IMR-90 (cell line): Measurements from ENCODE around the gene CFD. TPM values are rescaled to one million over a fixed set of nuclear protein-coding genes. Genes with fewer than 3 reads are reported as not detected.

Source experiments
- ATAC-seq: fragments of 200-7000 bp; cut with Tn5 transposase; 2 replicates; pipeline ENCODE4 v1.9.1; 2020; ENCODE audit warnings: low read depth, mild to moderate bottlenecking, moderate library complexity
- BruUV-seq: library from RNA; stranded (reverse); fragments of 400-500 nt; replicated peaks from 2 replicates; lab custom pipeline; 2021; lab: Mats Ljungman, UMichigan
- CTCF ChIA-PET: fragments of 300-600 bp; formaldehyde crosslinking; extraction: SDS; loops from one replicate; lab custom pipeline; 2021; ENCODE audit warnings: antibody characterized with exemption; lab: Yijun Ruan, JAX
- POLR2A ChIA-PET: fragments of 300-600 bp; sonication (Branson Sonifier 250); formaldehyde crosslinking; loops from one replicate; lab custom pipeline; 2022; ENCODE audit warnings: antibody characterized with exemption; ENCODE audit not compliant: unreplicated experiment; lab: Charles Lee
- DNase-seq: peaks from one replicate; pipeline ENCODE4 v3.0.0; 2013
- H2AFZ ChIP-seq: replicated peaks from 2 replicates; pipeline ENCODE3; 2013; ENCODE audit warnings: low read length, mild to moderate bottlenecking; ENCODE audit not compliant: poor library complexity
- H2AK5ac ChIP-seq: 2 replicates; pipeline ENCODE4 v1.6.1; 2013; ENCODE audit warnings: low read depth, low read length, inconsistent platforms
- H2AK9ac ChIP-seq: replicated peaks from 2 replicates; pipeline ENCODE3; 2013; ENCODE audit warnings: mild to moderate bottlenecking, low read depth, low read length, moderate library complexity; ENCODE audit not compliant: poor library complexity
- H2BK120ac ChIP-seq: 2 replicates; pipeline ENCODE4 v1.6.1; 2013; ENCODE audit warnings: low read depth, low read length, inconsistent platforms
- H2BK15ac ChIP-seq: 3 replicates; pipeline ENCODE4 v1.6.1; 2013; ENCODE audit warnings: low read depth, low read length, inconsistent platforms
- H2BK20ac ChIP-seq: 2 replicates; pipeline ENCODE4 v1.6.1; 2013; ENCODE audit warnings: low read depth, mild to moderate bottlenecking, inconsistent platforms, low read length, moderate library complexity
- H2BK5ac ChIP-seq: 2 replicates; pipeline ENCODE4 v1.6.1; 2013; ENCODE audit warnings: mild to moderate bottlenecking, low read depth, low read length, inconsistent platforms; ENCODE audit not compliant: poor library complexity, severe bottlenecking
- H3K14ac ChIP-seq: replicated peaks from 2 replicates; pipeline ENCODE4 v1.6.1; 2013; ENCODE audit warnings: low read depth, low read length, inconsistent platforms
- H3K18ac ChIP-seq: 2 replicates; pipeline ENCODE4 v1.6.1; 2013; ENCODE audit warnings: low read depth, low read length, control low read depth
- H3K23ac ChIP-seq: 2 replicates; pipeline ENCODE4 v1.6.1; 2013; ENCODE audit warnings: low read depth, low read length, inconsistent platforms
- H3K27ac ChIP-seq: 2 replicates; pipeline ENCODE4 v1.5.1; 2013; ENCODE audit warnings: mild to moderate bottlenecking, control low read depth, low read length; ENCODE audit not compliant: insufficient read depth
- H3K27me3 ChIP-seq: 2 replicates; pipeline ENCODE4 v1.6.1; 2013; ENCODE audit warnings: low read length; ENCODE audit not compliant: control insufficient read depth, insufficient read depth
- H3K36me3 ChIP-seq: 2 replicates; pipeline ENCODE4 v1.6.1; 2013; ENCODE audit warnings: low read length, mixed read lengths; ENCODE audit not compliant: control insufficient read depth, insufficient read depth
- H3K4ac ChIP-seq: 2 replicates; pipeline ENCODE4 v1.6.1; 2013; ENCODE audit warnings: low read depth, low read length, inconsistent platforms
- H3K4me1 ChIP-seq: 2 replicates; pipeline ENCODE4 v1.6.1; 2013; ENCODE audit warnings: low read length, mixed read lengths; ENCODE audit not compliant: control insufficient read depth, insufficient read depth
- H3K4me2 ChIP-seq: 2 replicates; pipeline ENCODE4 v1.6.1; 2013; ENCODE audit warnings: low read depth, mild to moderate bottlenecking, control low read depth, low read length, moderate library complexity
- H3K4me3 ChIP-seq: 2 replicates; pipeline ENCODE4 v1.5.1; 2013; ENCODE audit warnings: low read depth, mild to moderate bottlenecking, control low read depth, low read length, moderate library complexity; ENCODE audit not compliant: insufficient read depth
- H3K56ac ChIP-seq: 2 replicates; pipeline ENCODE4 v1.6.1; 2013; ENCODE audit warnings: low read length, inconsistent platforms; ENCODE audit not compliant: insufficient read depth; ENCODE audit errors: extremely low read depth
- H3K79me1 ChIP-seq, 2 experiments: 2 replicates each; pipeline ENCODE4 v1.6.1; 2013; ENCODE audit warnings: low read length in 2 of 2, inconsistent platforms in 1 of 2, low read depth in 1 of 2
- H3K9ac ChIP-seq: 2 replicates; pipeline ENCODE4 v1.6.1; 2013; ENCODE audit warnings: low read depth, low read length, control low read depth
- H3K9me1 ChIP-seq: 2 replicates; pipeline ENCODE4 v1.6.1; 2013; ENCODE audit warnings: low read length, inconsistent platforms; ENCODE audit not compliant: insufficient read depth
- H3K9me3 ChIP-seq: 2 replicates; pipeline ENCODE4 v1.6.1; 2013; ENCODE audit warnings: low read length; ENCODE audit not compliant: control insufficient read depth, insufficient read depth
- H4K20me1 ChIP-seq: 2 replicates; pipeline ENCODE4 v1.6.1; 2013; ENCODE audit warnings: low read length, inconsistent platforms; ENCODE audit not compliant: insufficient read depth
- H4K5ac ChIP-seq: 2 replicates; pipeline ENCODE4 v1.6.1; 2013; ENCODE audit warnings: mild to moderate bottlenecking, low read depth, low read length, control low read depth
- H4K8ac ChIP-seq, 2 experiments: 2 replicates each; pipeline ENCODE4 v1.6.1; 2013; ENCODE audit warnings: low read depth in 2 of 2, low read length in 2 of 2, control low read depth in 1 of 2, inconsistent platforms in 1 of 2
- H4K91ac ChIP-seq: 2 replicates; pipeline ENCODE4 v1.6.1; 2013; ENCODE audit warnings: low read depth, low read length, inconsistent platforms; ENCODE audit not compliant: insufficient read depth
- MAFK ChIP-seq: IDR thresholded peaks from 2 replicates; pipeline ENCODE4 v1.6.1; 2012; ENCODE audit warnings: low read depth, low read length, improper control_type of control experiment
- RFX5 ChIP-seq: IDR thresholded peaks from 2 replicates; pipeline ENCODE4 v1.8.0; 2012; ENCODE audit warnings: low read depth, mild to moderate bottlenecking, low read length, moderate library complexity
- WGBS, 2 experiments: methylation state at CpG; one replicate each; pipeline versions ENCODE4 v1.1.5 to v1.1.7; 2013; ENCODE audit warnings: missing lambda C conversion rate in 2 of 2; ENCODE audit not compliant: insufficient read length in 1 of 2; ENCODE audit errors: extremely low coverage in 2 of 2; 5-methylcytosine and 5-hydroxymethylcytosine counted together
- dilution Hi-C: fragments of 300-500 bp; cut with HindIII; formaldehyde crosslinking; loops from one replicate; pipeline ENCODE4 v1.14.3; 2018; ENCODE audit warnings: low sequenced_read_pairs; ENCODE audit not compliant: unreplicated experiment
- in situ Hi-C: fragments of 300-500 bp; cut with MboI; formaldehyde crosslinking; loops from 3 replicates; pipeline ENCODE4 v1.14.3; 2019; ENCODE audit warnings: low sequenced_read_pairs, inconsistent platforms, mixed read lengths
- intact Hi-C: fragments of 100-400 bp; cut with micrococcal nuclease; formaldehyde crosslinking; loops from 2 replicates; pipeline ENCODE4 v1.10.0; 2022
- polyA plus RNA-seq, 3 experiments: library from polyadenylated mRNA; depleted of rRNA; stranded (reverse); fragments of >200 nt; gene quantifications; 2 replicates each; pipeline ENCODE4 v1.2.3, GENCODE V29; 2012; ENCODE audit warnings: low replicate concordance in 1 of 3
- total RNA-seq: library from RNA; depleted of rRNA; stranded (reverse); fragments of >200 nt; gene quantifications from 2 replicates; pipeline ENCODE4 v1.2.3, GENCODE V29; 2012
- TF ChIP-seq, protein P1 (sequence below): fragments of 150-350 bp; IDR thresholded peaks from 2 replicates; pipeline ENCODE4 v1.6.1; 2016; ENCODE audit warnings: low read depth, mild to moderate bottlenecking, low read length, moderate library complexity, borderline replicate concordance

CFD gene
- total and polyA plus RNA-seq, 2 of the 4 experiments (the other 2 are of a cell fraction) = 1.4 to 2.8 TPM

DNA sequence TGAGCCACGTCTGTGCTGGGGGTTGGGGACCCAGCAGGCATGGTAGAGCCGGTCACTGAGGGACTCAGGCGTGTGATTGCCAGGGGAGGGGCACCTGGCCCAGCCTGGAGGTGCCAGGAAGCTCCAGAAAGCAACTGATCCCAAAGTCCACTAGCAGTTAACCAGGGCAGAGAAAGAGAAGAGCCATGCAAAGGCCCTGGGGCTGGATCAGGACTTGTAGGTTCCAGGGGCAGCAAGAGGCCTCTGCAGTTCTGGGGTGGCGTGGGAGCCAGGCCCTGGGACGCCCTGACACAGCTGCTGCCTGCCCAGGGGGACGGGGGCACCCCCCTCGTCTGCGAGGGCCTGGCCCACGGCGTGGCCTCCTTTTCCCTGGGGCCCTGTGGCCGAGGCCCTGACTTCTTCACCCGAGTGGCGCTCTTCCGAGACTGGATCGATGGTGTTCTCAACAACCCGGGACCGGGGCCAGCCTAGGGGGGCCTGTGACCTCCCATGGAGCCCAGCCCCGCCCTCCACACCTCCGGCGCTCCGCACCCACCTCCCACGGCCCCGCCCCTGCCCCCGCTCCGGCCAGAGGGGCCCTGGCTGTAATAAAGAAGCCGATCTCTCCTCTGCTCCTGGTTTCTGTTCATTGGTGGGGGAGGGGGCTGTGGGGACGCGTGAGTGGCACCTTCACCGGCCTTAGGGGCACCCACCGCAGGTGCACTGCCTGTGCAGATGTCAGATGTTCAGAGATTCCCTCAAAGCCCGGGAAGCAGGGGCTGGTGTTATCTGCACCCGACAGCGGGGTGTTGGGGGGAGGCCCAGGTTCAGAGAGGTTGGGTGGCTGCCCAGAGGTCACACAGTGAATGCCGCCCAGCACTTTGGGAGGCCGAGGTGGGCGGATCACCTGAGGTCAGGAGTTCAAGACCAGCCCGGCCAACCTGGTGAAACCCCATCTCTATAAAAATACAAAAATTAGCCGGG, 27.8 kb upstream of the CFD start (continued):
- TF ChIP-seq RFX5 = no peak
- TF ChIP-seq MAFK = no peak

DNA sequence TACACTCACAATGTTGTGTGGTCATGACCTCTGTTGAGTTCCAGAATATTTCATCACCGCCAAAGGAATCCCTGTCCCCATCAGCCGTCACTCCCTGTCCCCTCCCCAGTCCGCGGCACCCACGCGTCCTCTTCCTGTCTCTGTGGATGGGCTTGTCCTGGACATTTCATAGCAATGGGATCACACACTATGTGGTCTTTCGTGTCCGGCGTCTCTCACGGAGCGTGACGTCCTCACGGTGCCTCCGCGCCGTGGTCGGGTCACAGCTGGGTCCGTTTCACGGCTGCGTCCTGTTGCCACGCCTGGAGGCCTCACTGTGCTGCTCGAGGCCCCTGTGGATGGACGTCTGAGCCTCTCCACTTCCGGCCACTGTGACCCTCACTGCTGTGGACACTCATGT, 25.2 kb upstream of the CFD start:
- Histone ChIP-seq H2AK5ac (no peak overlapping the region; the same call in 1 of the 2 replicates), H4K5ac (no peak overlapping the region), H3K27me3 (peaks cover 3% of the 10 kb centered on the region; the same call in 1 of the 2 replicates), H2AFZ (peak overlapping the region; percentile 32), H3K4me1 (no peaks in the 10 kb centered on the region), H3K4ac (no peak overlapping the region), H3K4me2 (no peak overlapping the region), H2BK15ac (no peak overlapping the region), H4K8ac (no peak overlapping the region), H3K4me3 (no peak overlapping the region), H2BK5ac (no peak overlapping the region), H3K14ac (no peak overlapping the region), H2AK9ac (no peak overlapping the region), H3K27ac (no peak overlapping the region), H4K20me1 (no peaks in the 10 kb centered on the region), H2BK120ac (no peak overlapping the region), H3K9me3 (no peaks in the 10 kb centered on the region), H3K36me3 (no peaks in the 10 kb centered on the region), H3K56ac (no peak overlapping the region), H3K9me1 (no peaks in the 10 kb centered on the region), H3K18ac (no peak overlapping the region), H2BK20ac (no peak overlapping the region), H3K9ac (no peak overlapping the region), H4K91ac (no peak overlapping the region), H3K23ac (no peak overlapping the region), H3K79me1 (no peaks in the 10 kb centered on the region)
- CTCF ChIA-PET = no interaction called here
- 64% methylated on average over 10 of the region's 24 CpGs; no CpG with 5 or more reads in 1 of the 2 experiments for WGBS, 2 experiments
- BruUV-seq = no TSS peak
- intact Hi-C loops = no loop called here
- dilution Hi-C loops = no loop called here
- POLR2A ChIA-PET = no interaction called here
- in situ Hi-C loops = no loop called here
- no peak for ATAC-seq
- TF ChIP-seq, protein P1, sequence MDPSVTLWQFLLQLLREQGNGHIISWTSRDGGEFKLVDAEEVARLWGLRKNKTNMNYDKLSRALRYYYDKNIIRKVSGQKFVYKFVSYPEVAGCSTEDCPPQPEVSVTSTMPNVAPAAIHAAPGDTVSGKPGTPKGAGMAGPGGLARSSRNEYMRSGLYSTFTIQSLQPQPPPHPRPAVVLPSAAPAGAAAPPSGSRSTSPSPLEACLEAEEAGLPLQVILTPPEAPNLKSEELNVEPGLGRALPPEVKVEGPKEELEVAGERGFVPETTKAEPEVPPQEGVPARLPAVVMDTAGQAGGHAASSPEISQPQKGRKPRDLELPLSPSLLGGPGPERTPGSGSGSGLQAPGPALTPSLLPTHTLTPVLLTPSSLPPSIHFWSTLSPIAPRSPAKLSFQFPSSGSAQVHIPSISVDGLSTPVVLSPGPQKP = no peak
- no peak for TF ChIP-seq MAFK
- DNase-seq = no peak
